ENCODE results near the gene DNAH9. TPM values are rescaled to one million over a fixed set of nuclear protein-coding genes. Genes with fewer than 3 reads are reported as not detected.

The DNAH9 gene
- 14.9 and 17.8 TPM in 2 replicates for total RNA-seq (2014; rRNA removed; shearing (Covaris generic))

GRCh38 chr17:11598274-11599221 is at the start of gene DNAH9:
Gene DNAH9 (plus strand): TSS chr17:11598470. CDS start chr17:11598499, 29 bp downstream.

GRCh38 chr17:11997147-11997971 is 399.1 kb downstream of the DNAH9 start, which contains the start of gene ZNF18:
Gene ZNF18 (minus strand): TSS chr17:11997475. CDS start chr17:11992829, 4,646 bp downstream.

